Dedifferentiated amniotic fluid mesenchymal stem cell (primary cell): ENCODE data around the gene DGLUCY.
A peak's percentile ranks its signal among the peaks of the same experiment; 100 is the strongest.
"Not testable (repeated sequence)": the region's sequence is repeated elsewhere in the genome, so short reads cannot be mapped to it uniquely, and the experiment has no call there.

Source experiments
- DNase-seq: peaks from one replicate; pipeline ENCODE4 v3.0.0-alpha.2; 2016; ENCODE audit errors: extremely low spot score

Gene DGLUCY

DNA sequence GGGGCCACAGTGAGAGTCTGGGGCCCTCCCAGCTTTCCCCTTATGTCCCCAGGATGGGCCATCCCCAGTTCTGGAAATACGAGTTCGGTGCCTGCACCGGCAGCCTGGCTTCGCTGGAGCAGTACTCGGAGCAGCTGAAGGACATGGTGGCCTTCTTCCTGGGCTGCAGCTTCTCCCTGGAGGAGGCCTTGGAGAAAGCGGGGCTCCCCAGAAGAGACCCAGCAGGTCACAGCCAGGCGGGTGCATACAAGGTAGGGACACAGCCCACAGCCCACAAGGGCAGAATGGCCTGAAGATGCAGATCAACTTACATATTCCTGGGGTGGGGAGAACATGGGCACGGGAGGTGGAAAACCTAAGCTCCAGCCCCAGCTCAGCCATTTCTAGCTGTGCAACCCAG lies 56.1 kb downstream of the DGLUCY start:
- no peak for DNase-seq

DNA sequence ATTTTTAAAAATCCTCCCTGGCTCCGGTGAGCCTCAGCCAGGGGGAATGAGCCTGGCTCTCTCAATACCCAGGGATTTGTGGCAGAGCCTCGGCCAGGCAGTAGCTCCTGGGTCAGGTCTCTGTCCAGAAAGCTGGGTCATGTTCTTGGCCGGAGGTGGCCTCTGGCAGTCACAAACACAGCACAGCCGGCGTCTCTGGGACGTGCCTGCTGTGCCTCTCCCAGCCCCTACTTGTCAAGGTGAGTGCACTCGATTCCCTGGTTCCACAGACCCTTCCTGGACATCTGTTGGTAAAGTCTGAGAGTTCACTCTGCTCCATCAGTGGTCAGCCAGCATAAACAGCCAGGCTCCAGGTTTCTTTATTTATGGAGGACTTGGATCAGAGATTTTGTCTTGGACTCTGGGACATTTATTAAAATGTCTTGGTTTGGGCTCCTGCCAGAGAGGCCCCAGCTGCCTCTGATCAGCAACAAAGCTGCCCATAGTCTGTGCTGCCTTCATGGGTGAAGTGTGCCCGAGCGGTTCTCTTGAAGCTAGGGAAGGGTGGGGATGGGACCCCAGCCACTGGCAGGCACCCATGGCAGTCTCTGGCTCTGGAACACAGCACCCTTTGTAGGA lies 56.7 kb downstream of the DGLUCY start:
- DNase-seq: no peak

DNA sequence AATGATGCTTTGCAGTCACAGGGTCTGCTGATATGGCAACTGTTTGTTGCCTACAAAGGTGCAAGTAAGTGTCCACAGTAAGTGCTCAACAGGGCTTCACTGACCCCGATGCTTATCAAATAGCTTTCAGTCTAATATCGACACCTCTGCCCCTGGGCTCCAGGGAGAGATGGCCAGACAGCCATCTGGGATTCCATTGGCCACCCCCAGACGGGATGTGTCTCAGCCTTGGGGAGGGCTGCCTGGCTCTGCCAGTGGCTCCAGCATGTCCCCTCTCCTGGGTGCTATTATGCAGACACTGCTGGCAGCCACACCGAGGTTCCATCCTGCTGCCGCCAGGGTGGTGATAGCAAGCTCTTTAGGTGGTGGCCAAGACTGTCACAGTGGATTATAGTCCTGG lies 57.4 kb downstream of the DGLUCY start:
- DNase-seq: no peak

DNA sequence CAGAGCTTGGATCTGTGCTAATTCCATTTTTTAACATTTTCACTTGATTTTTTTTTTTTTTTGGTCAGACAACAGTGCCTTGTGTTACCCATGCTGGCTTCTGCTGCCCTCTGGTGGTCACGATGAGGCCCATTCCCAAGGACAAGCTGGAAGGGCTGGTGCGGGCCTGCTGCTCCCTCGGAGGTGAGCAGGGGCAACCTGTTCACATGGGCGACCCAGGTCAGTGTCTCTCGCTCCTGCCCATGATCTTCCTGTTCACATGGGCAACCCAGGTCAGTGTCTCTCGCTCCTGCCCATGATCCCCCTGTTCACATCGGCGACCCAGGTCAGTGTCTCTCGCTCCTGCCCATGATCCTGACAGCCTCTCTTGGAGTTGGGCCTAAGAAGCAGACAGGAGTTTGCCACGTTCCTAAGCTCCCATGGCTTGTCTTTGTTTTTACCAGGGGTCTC lies 59.4 kb downstream of the DGLUCY start:
- peak; percentile 62 for DNase-seq

DNA sequence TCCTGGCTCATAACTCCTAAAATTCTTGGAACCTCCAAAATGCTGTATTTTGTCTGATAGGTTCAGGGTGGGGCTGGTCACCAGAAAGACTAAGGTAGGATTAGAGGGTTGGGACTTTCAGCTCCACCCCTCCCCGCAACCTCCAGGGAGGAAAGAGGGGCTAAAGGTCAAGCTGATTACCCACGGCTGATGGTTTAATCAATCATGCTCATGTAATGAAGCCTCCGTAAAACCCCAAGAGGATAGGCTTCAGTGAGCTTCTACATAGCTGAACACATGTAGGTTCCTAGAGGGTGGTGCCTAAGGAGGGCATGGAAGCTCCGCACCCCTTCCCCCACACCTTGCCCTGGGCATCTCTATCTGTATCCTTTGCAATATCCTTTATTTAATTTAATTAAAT lies 60.0 kb downstream of the DGLUCY start:
- DNase-seq: no peak

DNA sequence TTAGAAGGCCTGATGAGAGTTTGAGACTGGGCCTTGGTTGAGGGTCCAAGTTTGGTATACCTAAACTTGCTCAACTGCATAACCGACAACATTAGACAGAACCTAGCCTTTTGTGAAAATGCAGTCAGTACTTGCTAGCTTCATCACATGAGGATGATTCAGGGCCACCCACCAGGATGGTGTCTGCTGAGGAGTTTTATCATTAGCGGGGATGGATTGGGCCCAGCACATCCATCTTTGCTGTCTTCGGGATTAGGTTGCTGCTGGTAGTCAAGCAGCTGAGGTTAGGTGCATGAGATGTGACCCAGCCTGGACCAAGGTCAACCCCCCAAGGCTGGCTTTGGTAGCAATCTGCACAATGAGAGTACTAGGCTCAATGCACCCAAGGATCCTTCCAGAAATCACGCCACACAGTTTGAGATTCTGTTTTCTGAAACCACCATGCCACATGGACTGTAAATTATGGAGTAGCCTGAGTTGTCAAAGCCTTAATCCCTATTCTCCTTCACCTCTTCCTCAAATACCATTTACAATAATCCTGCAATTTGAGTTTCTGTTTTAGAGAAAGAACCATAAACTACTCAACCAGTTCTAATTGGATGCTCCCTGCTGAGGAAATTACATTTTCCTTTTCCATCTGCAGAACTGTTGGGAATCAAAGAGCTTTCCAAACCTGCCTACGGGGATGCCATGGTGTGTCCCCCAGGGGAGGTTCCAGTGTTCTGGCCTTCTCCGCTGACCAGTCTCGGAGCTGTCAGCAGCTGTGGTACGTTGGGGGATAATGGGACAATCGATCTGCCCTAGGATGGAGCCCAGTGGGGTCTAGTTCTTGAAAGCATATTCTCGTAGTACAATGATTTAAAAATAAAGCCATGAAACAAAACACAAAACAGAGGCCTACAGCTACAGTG lies 61.7 kb downstream of the DGLUCY start:
- DNase-seq: no peak

DNA sequence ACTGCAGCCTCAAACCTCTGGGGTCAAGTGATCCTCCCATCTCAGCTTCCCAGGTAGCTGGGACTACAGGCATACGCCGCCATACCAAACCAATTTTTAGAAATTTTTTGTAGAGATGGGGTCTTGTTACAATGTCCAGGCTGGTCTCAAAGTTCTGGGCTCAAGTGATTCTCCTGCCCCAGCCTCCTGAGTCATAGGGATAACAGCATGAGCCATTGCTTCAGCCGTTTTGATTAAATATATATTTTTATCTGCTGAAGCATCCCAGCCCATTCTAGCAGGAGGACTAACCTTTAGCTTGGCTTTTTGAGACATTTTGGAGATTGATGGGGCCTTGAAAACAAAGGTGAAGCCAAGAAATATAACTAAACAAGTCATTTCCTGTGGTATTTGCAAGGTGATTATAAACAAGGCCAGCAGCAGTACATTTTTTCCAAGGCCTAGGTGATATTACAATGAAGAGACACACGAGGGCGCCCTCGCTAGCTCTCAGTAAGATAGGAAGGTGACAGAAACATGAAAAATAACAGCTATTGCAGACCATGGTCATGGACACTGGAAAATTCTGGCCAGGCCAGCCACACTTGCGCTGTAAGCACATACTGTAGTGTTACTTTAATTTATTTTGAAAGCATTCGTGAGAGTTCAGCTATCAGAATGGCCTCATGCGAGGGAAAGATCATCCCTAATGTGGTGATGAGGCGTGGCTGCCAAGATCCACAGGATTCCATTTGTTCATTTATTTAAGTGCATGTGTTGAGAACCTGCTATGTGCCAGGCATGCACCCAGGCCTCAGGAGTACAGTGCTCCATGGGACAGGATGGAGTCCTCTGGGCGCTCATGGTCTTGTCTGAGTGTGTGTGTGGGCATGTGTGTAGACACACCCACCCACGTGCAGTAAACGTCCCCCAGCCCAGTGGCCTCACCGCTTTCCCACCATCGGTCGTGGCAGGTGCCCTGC lies 63.5 kb downstream of the DGLUCY start:
- peak; percentile 36 for DNase-seq

DNA sequence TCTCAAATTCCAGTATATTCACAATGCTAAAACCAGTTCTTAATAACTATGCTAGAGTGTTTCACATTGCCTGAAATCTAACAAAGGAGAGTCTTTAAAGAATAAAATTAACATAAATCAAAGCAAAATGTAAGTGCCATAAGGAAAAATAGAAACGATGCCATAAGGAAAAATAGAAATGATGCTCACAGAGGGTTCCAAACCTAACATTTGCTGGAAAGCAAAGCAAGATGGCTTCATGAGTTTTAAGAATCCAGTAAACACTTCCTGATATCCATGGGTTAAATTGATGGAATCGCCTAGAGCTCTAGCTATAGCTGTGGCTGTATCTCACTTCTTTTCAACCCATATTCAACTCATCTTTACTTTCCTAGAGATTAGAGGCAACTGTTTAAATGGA lies 66.7 kb downstream of the DGLUCY start:
- DNase-seq: no peak

DNA sequence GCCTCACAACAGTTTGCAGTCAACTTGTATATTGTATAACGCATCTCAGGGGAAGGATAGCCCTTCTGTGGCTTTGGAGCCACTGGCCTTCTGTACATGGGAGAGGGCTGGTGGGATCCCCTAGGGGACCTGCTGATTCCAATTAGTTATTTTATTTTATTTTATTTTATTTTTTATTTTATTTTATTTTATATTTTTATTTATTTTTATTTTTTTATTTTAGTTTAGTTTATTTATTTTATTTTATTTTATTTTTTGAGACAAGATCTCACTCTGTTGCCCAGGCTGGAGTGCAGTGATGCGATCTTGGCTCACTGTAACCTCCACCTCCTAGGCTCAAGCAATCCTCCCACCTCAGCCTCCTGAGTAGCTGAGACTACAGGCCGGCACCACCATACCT lies 68.9 kb downstream of the DGLUCY start:
- DNase-seq: not testable (repeated sequence)

DNA sequence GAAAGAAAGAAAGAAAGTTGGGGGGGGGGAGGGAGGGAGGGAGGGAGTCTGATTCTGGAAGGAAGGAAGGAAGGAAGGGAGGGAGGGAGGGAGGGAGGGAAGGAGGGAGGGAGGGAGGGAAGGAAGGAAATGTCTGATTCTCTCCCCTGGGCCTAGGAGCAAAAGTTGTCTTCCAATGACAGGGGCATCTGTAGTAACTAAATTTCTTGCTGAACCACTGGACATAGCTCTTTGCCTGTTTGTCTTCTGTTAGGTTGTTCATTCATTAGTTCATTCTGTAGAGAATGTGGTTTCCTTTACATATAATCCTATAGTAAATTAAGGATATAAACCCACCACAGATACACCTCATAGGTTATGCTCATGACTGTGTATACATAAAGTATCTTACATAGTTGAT lies 70.7 kb downstream of the DGLUCY start:
- no peak for DNase-seq

DNA sequence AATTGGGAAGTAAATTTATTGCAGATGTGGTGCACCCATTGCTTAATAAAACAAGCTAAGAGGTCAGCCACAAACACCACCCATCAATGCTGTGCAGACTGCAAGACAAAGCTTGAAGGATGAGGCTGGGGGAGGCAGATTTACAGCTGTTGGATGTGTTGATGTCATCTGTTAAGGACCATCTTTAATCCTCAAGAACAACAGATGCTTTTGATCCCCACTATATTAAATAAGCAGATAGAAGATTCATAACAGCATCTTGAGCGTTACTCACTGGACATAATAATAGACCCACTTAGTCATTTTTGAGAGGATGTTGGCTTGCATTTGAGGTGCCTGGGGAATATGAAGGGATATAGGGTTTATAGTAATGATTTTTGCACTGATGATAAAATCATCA lies 71.8 kb downstream of the DGLUCY start:
- no peak for DNase-seq

DNA sequence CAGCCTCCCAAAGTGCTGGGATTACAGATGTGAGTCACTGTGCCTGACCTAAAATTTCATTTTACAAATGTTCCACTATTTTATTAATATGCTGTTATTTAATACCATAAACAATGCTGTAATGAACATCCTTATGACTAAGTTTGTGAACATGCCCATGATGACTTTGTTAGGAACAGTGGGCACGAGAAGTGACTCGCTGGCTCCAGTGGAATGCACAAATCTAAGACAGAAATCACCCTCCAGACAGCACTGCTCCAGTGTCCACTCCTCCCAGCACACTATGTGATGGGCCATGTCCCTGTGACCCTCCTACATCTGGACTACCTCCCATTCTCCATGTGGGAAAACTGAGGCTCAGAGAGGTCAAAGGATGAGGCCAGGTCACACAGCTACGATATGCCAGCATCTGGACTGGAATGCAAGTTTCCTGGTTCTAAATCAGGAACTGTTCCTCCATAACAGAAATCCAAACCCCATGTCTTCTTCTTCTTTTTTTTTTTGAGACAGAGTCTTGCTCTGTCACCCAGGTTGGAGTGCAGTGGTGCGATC lies 72.7 kb downstream of the DGLUCY start:
- no peak for DNase-seq

DNA sequence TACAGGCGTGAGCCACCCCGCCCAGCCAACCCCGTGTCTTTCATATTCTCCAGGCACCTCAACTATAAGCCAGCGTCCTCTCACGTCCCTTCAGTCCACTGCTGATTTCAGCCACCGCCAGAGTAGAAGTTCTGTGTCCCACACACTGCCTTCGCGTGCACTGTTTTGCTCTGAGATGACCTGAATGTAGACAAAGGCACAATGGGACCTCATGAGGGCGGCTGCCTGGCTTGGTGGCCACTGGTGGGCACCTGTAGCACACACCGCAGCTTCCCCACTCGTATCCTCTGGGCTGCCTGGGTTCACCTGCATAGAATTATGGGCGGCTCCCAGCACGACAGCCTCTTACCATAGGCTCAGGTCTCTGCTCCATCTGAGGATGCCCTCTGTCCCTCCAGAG lies 73.4 kb downstream of the DGLUCY start:
- no peak for DNase-seq

DNA sequence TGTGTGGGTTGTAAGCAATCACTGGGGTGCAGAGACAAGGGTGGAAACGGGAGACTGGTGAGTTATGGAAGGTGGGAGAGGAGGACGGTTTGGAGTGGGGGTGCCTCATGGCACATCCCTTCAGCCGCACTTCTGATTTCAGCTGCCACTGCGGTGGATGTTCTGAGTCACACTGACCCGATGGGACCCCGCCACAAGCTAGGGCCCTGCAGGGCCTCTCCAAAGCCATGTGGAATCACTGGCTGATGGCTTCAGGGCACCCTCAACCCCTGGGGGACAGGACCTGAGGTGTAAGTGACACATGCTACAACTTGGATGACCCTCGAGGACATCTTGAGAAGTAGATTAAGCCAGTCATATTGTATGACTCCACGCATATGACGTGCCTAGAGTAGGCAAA lies 77.0 kb downstream of the DGLUCY start:
- DNase-seq: no peak

DNA sequence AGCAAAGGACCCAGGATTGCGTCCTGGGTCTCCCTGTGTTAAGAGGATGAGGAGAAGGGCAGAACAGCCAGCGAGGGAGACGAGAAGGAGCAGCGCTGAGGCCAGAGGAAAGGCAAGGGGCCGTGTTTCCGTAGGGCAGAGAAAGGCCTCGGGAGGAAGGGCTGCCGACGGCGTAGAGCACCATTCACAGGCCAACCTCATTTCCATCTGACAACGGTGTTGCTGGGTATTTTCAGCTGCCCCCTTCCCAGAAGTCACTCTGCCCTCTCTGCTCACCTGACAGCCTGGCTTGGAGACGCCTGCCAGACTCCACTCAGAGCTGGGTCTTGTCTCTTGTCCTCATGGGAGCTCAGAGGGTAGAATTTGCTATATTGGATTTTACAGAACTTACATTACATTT lies 79.2 kb downstream of the DGLUCY start:
- no peak for DNase-seq

DNA sequence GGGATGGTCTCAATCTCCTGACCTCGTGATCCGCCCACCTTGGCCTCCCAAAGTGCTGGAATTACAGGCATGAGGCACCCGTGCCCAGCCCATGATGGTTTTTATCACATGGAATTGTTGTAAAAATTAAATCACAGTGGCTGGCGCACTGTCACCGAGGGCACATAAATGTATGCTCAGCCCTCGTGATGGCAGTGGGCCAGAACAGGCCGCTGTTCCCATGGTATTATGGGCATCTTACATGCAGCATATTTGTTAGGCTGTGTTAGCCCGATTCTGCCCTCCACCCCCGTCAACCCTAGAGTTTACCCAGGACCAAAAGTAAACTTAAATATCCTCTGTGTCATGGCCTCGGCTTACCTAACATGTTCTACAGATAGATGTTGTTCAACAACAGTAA lies 82.0 kb downstream of the DGLUCY start:
- no peak for DNase-seq

DNA sequence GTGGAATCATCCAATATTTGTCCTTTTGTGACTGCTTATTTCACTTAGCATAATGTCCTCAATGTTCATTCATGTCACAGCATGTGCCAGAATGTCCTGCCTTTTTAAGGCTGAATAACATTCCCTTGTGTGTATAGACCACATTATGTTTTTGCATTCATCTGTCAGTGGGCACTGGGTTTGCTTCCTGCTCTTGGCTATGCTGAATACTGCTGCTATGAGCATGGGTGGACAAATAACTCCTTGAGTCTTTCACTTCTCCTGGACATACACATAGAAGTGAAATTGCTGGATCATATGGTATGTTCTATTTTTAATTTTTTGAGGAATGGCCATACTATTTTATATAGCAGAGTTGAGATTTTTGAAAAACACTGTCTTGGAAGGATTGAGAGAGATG lies 83.8 kb downstream of the DGLUCY start:
- DNase-seq: no peak

DNA sequence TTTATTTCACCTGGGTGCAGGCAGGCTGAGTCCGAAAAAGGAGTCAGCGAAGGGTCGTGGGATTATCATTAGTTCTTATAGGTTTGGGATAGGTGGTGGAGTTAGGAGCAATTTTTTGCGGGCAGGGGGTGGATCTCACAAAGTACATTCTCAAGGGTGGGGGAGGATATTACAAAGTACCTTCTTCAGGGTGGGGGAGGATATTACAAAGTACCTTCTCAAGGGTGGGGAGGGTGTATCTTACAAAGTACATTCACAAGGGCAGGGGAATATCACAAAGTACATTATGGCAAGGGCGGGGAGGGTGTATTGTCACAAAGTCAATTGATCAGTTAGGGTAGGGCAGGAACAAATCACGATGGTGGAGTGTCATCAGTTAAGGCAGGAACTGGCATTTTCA lies 86.9 kb downstream of the DGLUCY start:
- not testable (repeated sequence) for DNase-seq

DNA sequence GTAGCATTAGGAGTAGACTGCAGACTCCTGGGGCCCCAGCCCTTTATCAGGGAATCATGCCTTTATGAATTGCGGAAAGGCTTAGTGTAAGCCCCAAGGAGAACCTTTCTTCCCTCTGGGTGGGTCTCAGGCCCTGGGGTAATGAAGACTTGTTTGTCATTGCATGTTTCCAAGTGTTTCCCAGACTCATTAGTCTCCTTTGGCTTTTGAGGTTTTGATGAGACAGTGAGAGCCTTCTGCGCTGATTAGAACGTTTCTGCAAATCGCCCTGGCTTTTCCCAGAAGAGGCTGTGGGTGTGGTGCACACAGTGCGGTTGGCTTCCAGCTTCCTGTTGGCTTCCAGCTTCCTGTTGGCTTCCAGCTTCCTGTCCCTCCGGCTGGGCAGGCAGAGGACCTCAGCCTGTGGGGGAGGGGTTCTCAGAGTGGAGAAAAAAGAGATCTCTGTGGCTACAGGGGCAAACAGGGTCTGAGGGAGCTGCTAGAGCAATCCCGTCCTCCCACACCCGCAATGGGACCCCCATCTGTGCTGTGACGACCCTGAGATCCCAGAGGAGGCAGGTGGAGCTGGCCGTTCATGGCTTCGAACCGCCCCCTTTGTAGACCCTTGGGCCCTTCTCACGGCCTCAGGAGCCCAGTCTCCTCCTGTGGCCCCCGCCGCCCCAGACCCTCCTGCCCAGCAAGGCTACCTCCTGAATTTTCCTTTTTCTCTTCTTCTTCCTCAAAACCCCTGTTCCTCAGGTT lies 88.5 kb downstream of the DGLUCY start:
- DNase-seq: no peak

DNA sequence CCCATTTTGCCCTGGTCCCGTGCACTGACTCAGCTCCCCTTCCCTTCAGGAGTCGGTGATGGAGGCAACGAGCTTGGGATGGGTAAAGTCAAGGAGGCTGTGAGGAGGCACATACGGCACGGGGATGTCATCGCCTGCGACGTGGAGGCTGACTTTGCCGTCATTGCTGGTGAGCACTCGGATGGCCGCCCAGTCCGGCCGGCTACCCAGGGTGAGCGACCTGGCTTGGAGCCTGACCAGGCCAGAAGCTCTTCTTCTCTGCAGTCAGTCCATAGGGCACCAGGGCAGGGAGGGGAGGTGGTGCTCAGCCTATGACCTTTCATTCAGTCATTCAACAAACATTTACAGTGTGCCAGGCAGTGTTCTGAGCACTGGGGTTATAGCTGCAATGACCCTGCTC lies 90.8 kb downstream of the DGLUCY start:
- no peak for DNase-seq

DNA sequence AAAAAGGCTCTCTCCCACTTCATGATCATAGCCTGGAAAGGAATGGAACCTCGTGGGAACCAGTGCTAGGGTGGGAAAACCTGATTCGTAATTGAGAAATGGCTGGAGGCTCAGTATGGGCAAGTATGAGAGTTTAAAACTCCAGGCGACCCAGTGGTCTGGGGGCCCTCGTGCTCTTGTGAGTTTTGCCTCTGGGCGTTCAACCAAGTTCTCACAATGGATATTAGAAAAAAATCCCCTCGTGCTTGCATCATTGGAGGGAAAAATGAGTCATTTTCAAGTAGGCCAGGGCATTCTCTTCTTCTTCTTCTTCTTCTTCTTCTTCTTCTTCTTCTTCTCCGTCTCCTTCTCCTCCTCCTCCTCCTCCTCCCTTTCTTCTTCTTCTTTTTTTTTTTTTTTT lies 91.6 kb downstream of the DGLUCY start:
- DNase-seq: no peak
